ENCODE data around the gene TULP3. TPM values are rescaled to one million over a fixed set of nuclear protein-coding genes. Genes with fewer than 3 reads are reported as not detected.

The TULP3 gene
- polyA plus RNA-seq, 6 donors from 2014 or later = 0.83 to 11.2 (median 9.0) TPM

DNA sequence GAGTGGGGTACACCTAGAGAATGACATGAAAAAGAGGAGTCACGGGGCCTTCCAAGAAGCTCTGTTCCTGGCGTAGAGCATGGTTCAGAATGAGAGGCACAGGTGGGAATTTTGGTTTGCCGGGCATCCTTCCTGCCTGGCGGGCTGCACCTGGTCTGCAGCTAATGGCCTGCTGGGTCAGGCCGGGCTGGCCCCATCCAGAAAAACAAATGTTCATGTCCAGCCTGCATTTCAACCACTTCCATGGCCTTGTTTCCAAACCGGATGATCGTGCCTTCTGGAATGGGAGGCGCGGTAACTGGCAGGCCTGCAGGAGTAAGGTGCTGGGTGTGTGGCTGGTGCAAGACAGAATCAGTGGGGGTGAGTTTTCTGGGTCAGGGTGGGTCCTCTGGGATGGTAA is 82.9 kb downstream of the TULP3 start:
- Mint-ChIP-seq H3K4me1 (no peaks in the 10 kb centered on the region), H3K27ac (no peak overlapping the region), H3K36me3 (no peaks in the 10 kb centered on the region), H3K4me3 (no peak overlapping the region), H3K27me3 (peaks cover 0 to 31% (median 13%) of the 10 kb centered on the region in 3 donors), H3K9me3 (no peaks in the 10 kb centered on the region)
- DNase-seq (no peak), ATAC-seq (ENCODE audit: low read depth in 2 of 2) (no peak)

DNA sequence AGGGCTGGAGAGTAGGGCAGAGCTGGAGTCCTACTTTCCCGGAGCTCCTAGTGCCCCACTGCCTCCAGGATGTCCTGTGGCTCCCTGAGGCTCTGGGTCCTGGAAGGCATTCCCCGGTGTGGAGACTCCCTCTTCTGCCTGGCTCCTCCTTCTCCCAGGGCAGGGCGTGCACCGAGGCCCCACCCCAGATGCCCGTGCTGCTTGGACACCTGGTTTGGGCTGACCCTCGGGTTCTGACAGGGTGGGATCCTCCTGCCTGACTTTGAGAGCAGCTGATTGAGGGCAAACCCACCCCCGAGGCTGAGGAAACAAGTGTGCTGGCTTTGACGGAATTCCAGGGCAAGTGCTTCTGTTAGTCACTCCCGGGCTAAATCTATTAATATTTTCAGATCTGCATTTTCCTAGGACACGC is 83.9 kb downstream of the TULP3 start:
- ATAC-seq (ENCODE audit: low read depth in 2 of 2) (no peak), DNase-seq (no peak)
- Mint-ChIP-seq H3K36me3 (no peaks in the 10 kb centered on the region), H3K27me3 (peaks cover 0 to 25% (median 10%) of the 10 kb centered on the region in 3 donors), H3K4me1 (no peaks in the 10 kb centered on the region), H3K27ac (no peak overlapping the region), H3K9me3 (no peaks in the 10 kb centered on the region), H3K4me3 (no peak overlapping the region)

DNA sequence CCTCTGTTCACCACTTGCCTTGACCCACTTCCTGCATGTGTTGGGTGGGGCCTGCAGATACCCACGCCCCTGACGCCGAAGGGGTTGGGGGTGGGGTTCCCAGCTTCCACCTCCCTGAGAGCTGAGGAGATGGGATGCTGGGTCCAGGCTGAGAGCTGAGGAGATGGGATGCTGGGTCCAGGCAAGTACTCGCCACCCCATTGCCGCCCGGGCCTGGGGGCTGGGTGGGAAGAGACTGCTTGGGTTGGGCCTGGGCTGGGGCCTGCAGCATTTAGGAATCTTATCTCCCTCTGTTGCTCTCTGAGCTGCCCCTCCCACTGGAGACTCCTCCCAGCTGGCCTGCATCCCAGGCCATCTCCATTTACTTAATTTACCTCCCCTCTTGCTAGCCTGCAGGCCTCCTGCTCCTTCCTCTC is 85.9 kb downstream of the TULP3 start:
- no peak for ATAC-seq (ENCODE audit: low read depth in 2 of 2)
- Mint-ChIP-seq H3K27ac (no peak overlapping the region), H3K9me3 (no peaks in the 10 kb centered on the region), H3K36me3 (no peaks in the 10 kb centered on the region), H3K4me3 (no peak overlapping the region), H3K4me1 (no peaks in the 10 kb centered on the region), H3K27me3 (peaks cover 0 to 14% (median 0%) of the 10 kb centered on the region in 3 donors)
- no peak for DNase-seq

DNA sequence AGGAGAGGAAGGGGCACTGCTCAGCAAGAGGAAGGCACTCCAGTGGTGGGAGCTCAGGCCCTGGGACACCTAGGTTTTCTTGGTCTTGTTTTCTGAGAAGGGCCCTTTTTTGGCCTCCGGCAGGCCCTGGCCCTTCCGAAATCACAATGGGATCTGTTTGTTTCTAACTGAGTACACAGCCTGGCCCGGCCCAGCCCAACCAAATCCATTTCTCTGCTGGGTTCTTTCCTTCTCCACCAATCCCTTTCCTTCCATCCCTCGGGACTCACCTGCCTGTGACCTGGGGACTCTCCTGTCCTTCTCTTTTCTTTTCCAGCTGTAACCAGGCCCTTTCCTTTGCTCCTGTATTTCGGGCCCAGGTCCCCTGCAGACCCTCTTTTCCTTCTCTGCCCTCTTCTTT is 87.1 kb downstream of the TULP3 start:
- no peaks in the 10 kb centered on the region for H3K9me3 Mint-ChIP-seq
- H3K27ac Mint-ChIP-seq = no peak overlapping the region
- no peaks in the 10 kb centered on the region for H3K36me3 Mint-ChIP-seq

DNA sequence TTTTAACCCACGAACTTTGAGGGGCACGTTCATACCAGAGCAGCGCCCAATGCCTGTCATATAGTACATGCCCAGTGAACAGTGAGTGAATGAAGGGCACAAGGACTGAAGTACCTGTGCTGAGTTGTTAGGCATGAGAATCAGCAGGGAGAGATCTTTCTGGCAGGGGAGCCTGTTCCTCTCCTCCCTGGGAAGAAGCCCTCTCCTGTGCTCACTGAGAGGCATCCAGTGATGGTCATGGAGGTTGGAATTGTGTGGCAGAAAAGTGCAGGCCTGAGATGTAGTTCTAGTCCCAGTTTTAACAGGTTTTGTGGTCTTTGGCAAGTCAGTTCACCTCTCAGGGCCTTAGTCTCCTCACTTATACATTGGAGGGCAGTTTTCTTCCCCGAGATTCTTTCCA is 89.1 kb downstream of the TULP3 start:
- Mint-ChIP-seq H3K27ac (peak overlapping the region in 1 of 6 donors; percentile 82), H3K27me3 (peaks cover 0 to 15% (median 0%) of the 10 kb centered on the region in 3 donors), H3K4me1 (no peaks in the 10 kb centered on the region), H3K36me3 (no peaks in the 10 kb centered on the region), H3K4me3 (no peak overlapping the region), H3K9me3 (no peaks in the 10 kb centered on the region)
- DNase-seq = no peak
- no peak for ATAC-seq (ENCODE audit: low read depth in 2 of 2)

More for the DNA sequence above, 87.1 kb downstream of the TULP3 start:
- Mint-ChIP-seq H3K4me1 (no peaks in the 10 kb centered on the region), H3K4me3 (no peak overlapping the region), H3K27me3 (peaks cover 0 to 14% (median 0%) of the 10 kb centered on the region in 3 donors)
- DNase-seq (no peak), ATAC-seq (ENCODE audit: low read depth in 2 of 2) (no peak)

DNA sequence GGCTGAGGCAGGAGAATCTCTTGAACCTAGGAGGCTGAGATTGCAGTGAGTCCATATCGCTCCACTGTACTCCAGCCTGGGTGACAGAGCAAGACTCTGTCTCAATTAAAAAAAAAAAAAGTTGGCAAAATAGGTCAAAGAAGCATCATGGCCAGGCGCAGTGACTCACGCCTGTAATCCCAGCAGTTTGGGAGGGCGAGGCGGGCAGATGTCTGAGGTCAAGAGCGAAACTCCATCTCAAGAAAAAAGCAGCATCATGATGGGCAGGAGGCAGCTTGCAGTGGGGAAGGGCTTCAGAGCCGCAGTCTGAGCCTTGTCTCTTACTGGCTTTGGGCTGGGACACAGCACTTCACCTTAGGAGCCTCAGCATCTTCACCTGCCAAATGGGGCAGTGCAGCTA is 89.9 kb downstream of the TULP3 start:
- Mint-ChIP-seq H3K4me1 (no peaks in the 10 kb centered on the region), H3K4me3 (no peak overlapping the region), H3K27me3 (peaks cover 0 to 15% (median 0%) of the 10 kb centered on the region in 3 donors)

DNA sequence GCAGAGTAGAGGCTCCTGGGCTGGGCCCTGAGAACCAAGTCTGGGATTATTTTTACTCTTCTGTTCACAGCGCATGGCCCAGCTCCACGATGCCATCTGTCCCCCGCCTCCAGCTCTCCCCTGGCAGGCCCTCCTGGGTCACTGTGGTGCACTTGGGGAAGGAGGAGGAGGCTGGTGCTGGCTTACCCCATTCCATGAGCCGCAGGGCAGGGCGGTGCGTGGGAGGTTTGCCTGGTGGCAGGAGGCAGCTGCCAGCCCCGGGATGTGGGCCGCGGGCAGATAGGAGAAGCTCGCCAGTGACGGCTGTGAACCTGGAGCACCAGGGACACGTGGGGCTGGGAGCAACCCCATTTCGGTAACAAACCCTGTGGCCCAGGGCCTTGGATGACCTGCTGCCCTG is 91.7 kb downstream of the TULP3 start:
- peaks cover 0 to 11% (median 0%) of the 10 kb centered on the region in 3 donors for H3K27me3 Mint-ChIP-seq
- DNase-seq (no peak), ATAC-seq (ENCODE audit: low read depth in 2 of 2) (no peak)
- no peak overlapping the region for H3K4me3 Mint-ChIP-seq
- H3K27ac Mint-ChIP-seq = no peak overlapping the region
- no peaks in the 10 kb centered on the region for H3K4me1 Mint-ChIP-seq
- no peaks in the 10 kb centered on the region for H3K36me3 Mint-ChIP-seq
- H3K9me3 Mint-ChIP-seq = peaks cover 0 to 6% (median 2%) of the 10 kb centered on the region in 7 donors

More for the DNA sequence above, 89.9 kb downstream of the TULP3 start:
- DNase-seq (no peak), ATAC-seq (ENCODE audit: low read depth in 2 of 2) (no peak)
- Mint-ChIP-seq H3K27ac (no peak overlapping the region), H3K36me3 (no peaks in the 10 kb centered on the region), H3K9me3 (no peaks in the 10 kb centered on the region)

DNA sequence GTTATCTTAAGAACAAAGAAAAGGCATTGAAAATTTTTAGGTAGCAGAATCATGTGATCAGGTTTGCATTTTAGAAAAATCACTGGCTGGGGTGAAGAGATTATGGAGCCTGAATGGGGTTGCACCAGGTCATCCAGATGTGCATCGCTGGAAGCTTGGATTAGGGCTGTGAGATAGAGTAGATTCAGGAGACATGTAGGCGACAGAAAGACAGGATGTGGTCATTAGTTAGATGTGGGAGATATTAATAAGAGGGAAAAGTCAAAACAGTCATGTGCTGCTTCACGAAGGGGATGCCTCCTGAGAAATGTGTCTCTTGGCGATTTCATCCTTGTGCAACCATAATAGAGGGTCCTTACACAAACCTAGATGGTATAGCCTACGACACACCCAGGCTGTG is 93.6 kb downstream of the TULP3 start:
- ATAC-seq (ENCODE audit: low read depth in 2 of 2) (no peak), DNase-seq (no peak)
- Mint-ChIP-seq H3K9me3 (peaks cover 0 to 8% (median 3%) of the 10 kb centered on the region in 7 donors), H3K27ac (no peak overlapping the region), H3K27me3 (peaks cover 0 to 11% (median 0%) of the 10 kb centered on the region in 3 donors), H3K4me3 (no peak overlapping the region), H3K4me1 (no peaks in the 10 kb centered on the region), H3K36me3 (no peaks in the 10 kb centered on the region)

DNA sequence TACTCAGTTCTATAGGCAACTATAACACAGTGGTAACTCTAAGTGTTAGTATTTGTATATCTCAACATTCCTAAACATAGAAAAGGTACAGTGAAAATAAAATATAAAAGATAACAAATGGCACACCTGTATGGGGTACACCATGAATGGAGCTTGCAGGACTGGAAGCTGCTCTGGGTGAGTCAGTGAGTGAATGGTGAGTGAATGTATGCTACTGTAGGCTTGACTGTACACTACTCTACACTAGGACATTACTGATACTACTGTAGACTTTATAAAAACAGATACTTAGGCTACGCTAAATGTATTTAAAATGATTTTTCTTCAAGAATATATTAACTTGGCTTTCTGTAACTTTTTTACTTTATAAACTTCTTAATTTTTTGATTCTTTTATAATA is 94.0 kb downstream of the TULP3 start:
- H3K4me1 Mint-ChIP-seq = no peaks in the 10 kb centered on the region
- no peak overlapping the region for H3K27ac Mint-ChIP-seq
- DNase-seq (no peak), ATAC-seq (ENCODE audit: low read depth in 2 of 2) (no peak)
- no peak overlapping the region for H3K4me3 Mint-ChIP-seq
- H3K27me3 Mint-ChIP-seq = peaks cover 0 to 11% (median 0%) of the 10 kb centered on the region in 3 donors
- H3K9me3 Mint-ChIP-seq = peaks cover 1 to 13% (median 5%) of the 10 kb centered on the region in 7 donors
- peaks cover 2 to 3% of the 10 kb centered on the region in 2 donors for H3K36me3 Mint-ChIP-seq

DNA sequence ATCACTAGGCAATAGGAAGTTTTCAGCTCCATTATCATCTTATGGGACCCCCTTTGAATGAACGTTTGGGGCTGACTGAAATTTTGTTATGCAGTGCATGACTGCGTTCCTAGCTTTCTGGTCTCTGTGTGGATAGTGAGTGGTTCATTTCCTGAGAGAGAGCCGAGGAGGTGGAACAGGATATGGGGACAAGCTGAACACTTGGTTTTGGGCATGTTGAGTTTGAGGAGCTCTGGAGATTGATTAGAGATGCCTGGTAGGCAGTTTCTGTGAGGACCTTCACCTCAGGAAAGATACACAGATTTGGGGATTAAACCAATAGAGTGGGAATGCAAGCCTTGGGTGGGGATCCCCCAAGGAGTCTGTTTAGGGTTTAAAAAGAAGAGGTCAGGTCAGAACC is 96.2 kb downstream of the TULP3 start:
- DNase-seq (no peak), ATAC-seq (ENCODE audit: low read depth in 2 of 2) (no peak)
- Mint-ChIP-seq H3K9me3 (peaks cover 3 to 18% (median 9%) of the 10 kb centered on the region in 7 donors), H3K36me3 (peaks cover 4 to 8% of the 10 kb centered on the region in 2 donors), H3K27ac (no peak overlapping the region), H3K4me3 (no peak overlapping the region), H3K4me1 (no peaks in the 10 kb centered on the region), H3K27me3 (peaks cover 0 to 11% (median 0%) of the 10 kb centered on the region in 3 donors)

DNA sequence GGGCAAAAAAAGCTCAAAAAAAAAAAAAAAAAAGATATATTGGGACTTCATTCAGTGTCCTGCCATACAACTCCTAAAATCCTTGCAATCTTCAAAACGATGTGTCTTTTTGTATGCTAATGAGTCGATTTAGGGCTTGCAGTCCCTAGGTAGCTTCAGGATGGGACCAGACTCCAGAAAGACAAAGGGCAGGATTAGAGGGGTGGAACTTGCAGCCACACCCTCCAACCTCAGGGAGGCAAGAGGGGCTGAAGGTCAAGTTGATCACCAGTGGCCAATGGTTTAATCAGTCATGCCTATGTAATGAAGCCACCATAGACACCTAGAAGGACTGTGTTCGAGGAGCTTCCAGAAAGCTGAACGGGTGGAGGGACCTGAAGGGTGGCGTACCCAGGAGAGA is 97.8 kb downstream of the TULP3 start:
- DNase-seq (no peak), ATAC-seq (ENCODE audit: low read depth in 2 of 2) (no peak)
- Mint-ChIP-seq H3K27me3 (peaks cover 0 to 11% (median 0%) of the 10 kb centered on the region in 3 donors), H3K27ac (no peak overlapping the region), H3K4me3 (peak overlapping the region in 1 of 8 donors; percentile 53), H3K9me3 (peaks cover 6 to 18% (median 9%) of the 10 kb centered on the region in 7 donors), H3K36me3 (peaks cover 4 to 8% of the 10 kb centered on the region in 2 donors), H3K4me1 (no peaks in the 10 kb centered on the region)

Other genes with a start within 250 kb of the TULP3 start
- gene FKBP4, start 95.9 kb upstream of the TULP3 start, polyA plus RNA-seq (ENCODE audit: low read depth in 6 of 6) = 10 to 100 TPM; 29.4 to 40.7 (median 37.4) TPM
- 100 to 1,000 TPM in 2 of 6 donors, 10 to 100 TPM in 4; 66.7 to 108 (median 74.7) TPM for gene ITFG2, start 78.2 kb upstream of the TULP3 start, polyA plus RNA-seq (ENCODE audit: low read depth in 6 of 6)
- gene NRIP2, start 55.9 kb upstream of the TULP3 start, polyA plus RNA-seq (ENCODE audit: low read depth in 6 of 6) = 1 to 10 TPM in 4 of 6 donors, under 1 TPM in 2; 0.47 to 1.9 (median 1.1) TPM
- gene TEX52, start 33.9 kb upstream of the TULP3 start, polyA plus RNA-seq (ENCODE audit: low read depth in 6 of 6) = not detected
- gene FOXM1, start 13.7 kb upstream of the TULP3 start, polyA plus RNA-seq (ENCODE audit: low read depth in 6 of 6) = under 1 TPM in 1 of 6 donors, not detected in 5; 0.08 TPM
- 10 to 100 TPM; 40.0 to 92.1 (median 50.8) TPM for gene RHNO1, start 13.7 kb upstream of the TULP3 start, polyA plus RNA-seq (ENCODE audit: low read depth in 6 of 6)
- gene TEAD4, start 68.5 kb downstream of the TULP3 start, polyA plus RNA-seq (ENCODE audit: low read depth in 6 of 6) = not detected
- under 1 TPM in 4 of 6 donors, not detected in 2; 0.26 to 0.49 (median 0.41) TPM for gene TSPAN9, start 186.5 kb downstream of the TULP3 start, polyA plus RNA-seq (ENCODE audit: low read depth in 6 of 6)

All from naive B cell (primary cell).